Measurements from ENCODE around the gene PRKCZ. TPM values are rescaled to one million over a fixed set of nuclear protein-coding genes. Genes with fewer than 3 reads are reported as not detected.

PRKCZ gene
- total and polyA plus RNA-seq, 9 of the 15 experiments (the other 6 are each of a cell fraction or from before 2014, with no cell fraction given) = 0.07 to 3.1 (median 1.3) TPM

DNA sequence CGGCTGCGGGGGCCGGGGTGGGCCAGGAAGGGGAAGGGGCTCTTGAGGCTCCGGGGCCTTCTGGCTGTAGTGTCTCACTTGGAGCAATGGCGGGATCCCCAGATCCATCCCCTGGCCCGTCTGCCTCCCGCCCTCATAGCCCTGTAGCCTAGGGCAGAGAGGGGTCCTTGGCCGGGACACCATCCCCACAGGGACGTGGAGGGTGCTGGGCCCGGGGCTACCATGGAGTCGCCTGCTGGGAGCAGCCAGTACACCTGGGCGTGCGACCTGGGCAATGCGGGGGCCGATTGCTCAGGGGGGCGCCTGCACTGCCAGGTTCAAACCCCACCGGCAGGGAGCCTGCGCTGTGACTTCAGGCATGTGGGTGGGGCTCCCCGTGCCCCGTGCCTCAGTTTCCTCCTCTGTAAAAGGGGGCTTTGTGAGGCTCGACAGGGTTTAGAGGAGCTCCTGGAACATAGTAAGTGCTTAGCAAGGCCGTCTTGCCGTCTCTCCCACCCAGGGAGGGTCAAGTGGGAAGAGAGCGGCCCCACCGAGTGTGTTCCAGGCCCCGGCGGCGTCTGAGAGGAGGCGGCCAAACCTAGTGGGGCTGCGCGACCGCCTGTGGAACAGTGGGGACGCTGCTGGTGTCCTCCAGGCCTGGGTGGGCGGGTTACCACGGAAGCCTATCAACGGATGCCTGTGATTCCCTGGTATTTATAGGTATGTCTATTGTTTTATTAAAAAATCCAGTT lies 20.8 kb downstream of the PRKCZ start (continued):
- TF ChIP-seq, protein P1, sequence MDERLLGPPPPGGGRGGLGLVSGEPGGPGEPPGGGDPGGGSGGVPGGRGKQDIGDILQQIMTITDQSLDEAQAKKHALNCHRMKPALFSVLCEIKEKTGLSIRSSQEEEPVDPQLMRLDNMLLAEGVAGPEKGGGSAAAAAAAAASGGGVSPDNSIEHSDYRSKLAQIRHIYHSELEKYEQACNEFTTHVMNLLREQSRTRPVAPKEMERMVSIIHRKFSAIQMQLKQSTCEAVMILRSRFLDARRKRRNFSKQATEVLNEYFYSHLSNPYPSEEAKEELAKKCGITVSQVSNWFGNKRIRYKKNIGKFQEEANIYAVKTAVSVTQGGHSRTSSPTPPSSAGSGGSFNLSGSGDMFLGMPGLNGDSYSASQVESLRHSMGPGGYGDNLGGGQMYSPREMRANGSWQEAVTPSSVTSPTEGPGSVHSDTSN (CRISPR knock-in tag; IDR thresholded peaks at IDR 0.05; ENCODE audit: low read depth) = no peak
- TF ChIP-seq, protein P1 (tag; conservative IDR thresholded peaks at IDR 0.05; ENCODE audit: low read depth) = no peak
- TF ChIP-seq SRSF3 (IDR thresholded peaks at IDR 0.05; ENCODE audit: insufficient read depth, low read length) (no peak), MAFK (IDR thresholded peaks at IDR 0.05; ENCODE audit: low read length) (no peak), FOSL1 (tag; conservative IDR thresholded peaks at IDR 0.05) (no peak)

- Histone ChIP-seq H3K27me3 (ENCODE audit: control insufficient read depth in 2 of 2, insufficient read depth in 2 of 2, low read length in 2 of 2) (peaks cover 86 to 97% of the 10 kb centered on the region in 2 experiments), H3K9ac (ENCODE audit: insufficient read depth in 1 of 2, low read depth in 2 of 2, low read length in 2 of 2) (no peak overlapping the region), H3K79me2 (ENCODE audit: control insufficient read depth, insufficient read depth, low read length) (no peaks in the 10 kb centered on the region), H3K9me1 (ENCODE audit: control insufficient read depth, insufficient read depth, low read length) (no peaks in the 10 kb centered on the region), H2AFZ (ENCODE audit: low read depth, low read length) (no peak overlapping the region), H3K4me3 (no peak overlapping the region), H3K4me2 (ENCODE audit: insufficient read depth, low read length) (no peak overlapping the region), H3K36me3 (ENCODE audit: control insufficient read depth, insufficient read depth, low read length) (no peaks in the 10 kb centered on the region), H3K9me3 (replicated peaks; ENCODE audit: control insufficient read depth, insufficient read depth, low read depth, low read length) (no peaks in the 10 kb centered on the region), H4K20me1 (replicated peaks; ENCODE audit: control insufficient read depth, insufficient read depth, low read length) (peaks cover 4% of the 10 kb centered on the region; the same call in 1 of the 2 replicates), H3K4me1 (replicated peaks in 1 of 2; ENCODE audit: control insufficient read depth in 2 of 2, insufficient read depth in 2 of 2, low read length in 2 of 2) (peaks cover 0 to 40% of the 10 kb centered on the region in 2 experiments; a peak in 2 of 5 replicates), H3K27ac (ENCODE audit: extremely low read depth, low read depth, low read length) (no peak overlapping the region)
- BruUV-seq (replicated peaks) = no TSS peak
- FAIRE-seq (no peak), DNase-seq (ENCODE audit: extremely low read depth in 1 of 4, low spot score in 3 of 4) (no peak), ATAC-seq (no peak)
- 2% methylated on average over 23 of the region's 25 CpGs for WGBS (ENCODE audit: insufficient coverage, low coverage, missing lambda C conversion rate)
- TF ChIP-seq L3MBTL2 (IDR thresholded peaks at IDR 0.05) = no peak
- TF ChIP-seq POLR2AphosphoS2 (IDR thresholded peaks at IDR 0.05; ENCODE audit: low read length) = no peak
- TF ChIP-seq TRIM28 (IDR thresholded peaks at IDR 0.05) = no peak
- TF ChIP-seq BRCA1 (IDR thresholded peaks at IDR 0.05) = no peak
- TF ChIP-seq BRCA1 (CRISPR knock-in tag; IDR thresholded peaks at IDR 0.05) = no peak
- no peak for TF ChIP-seq ZNF133 (CRISPR knock-in tag; IDR thresholded peaks at IDR 0.05)
- TF ChIP-seq ZNF143 (CRISPR knock-in tag; IDR thresholded peaks at IDR 0.05) = no peak
- TF ChIP-seq ZKSCAN8 (CRISPR knock-in tag; IDR thresholded peaks at IDR 0.05) = no peak
- TF ChIP-seq NR2F6 (CRISPR knock-in tag; IDR thresholded peaks at IDR 0.05) = no peak
- no peak for TF ChIP-seq TAF1 (IDR thresholded peaks at IDR 0.05; ENCODE audit: control insufficient read depth, extremely low read depth, insufficient read depth, low read length, severe bottlenecking)
- TF ChIP-seq HES1 (IDR thresholded peaks at IDR 0.05; ENCODE audit: low read depth) = no peak
- no peak for TF ChIP-seq TBP (optimal IDR thresholded peaks at IDR 0.05; ENCODE audit: low read depth, low read length)
- no peak for TF ChIP-seq SNRNP70 (optimal IDR thresholded peaks at IDR 0.05; ENCODE audit: low read depth, low read length)
- no peak for TF ChIP-seq CTBP1 (IDR thresholded peaks at IDR 0.05; ENCODE audit: borderline replicate concordance)
- no peak for TF ChIP-seq ZNF324 (CRISPR knock-in tag; IDR thresholded peaks at IDR 0.05)
- intact Hi-C loops (cut with micrococcal nuclease) (no loop called here), in situ Hi-C loops (cut with MboI) (no loop called here)
- ChIA-PET CTCF (ENCODE audit: low intra/inter-chr PET ratio) (no interaction called here), POLR2A (interaction anchor here (0.5 to 0.6 kb wide), 2 partner anchors 9 to 17 kb away, joined by 3 read pairs; no protein-coding TSS in a partner anchor)
Measured at GRCh38 chr1:2072109-2072806, 22.0 kb downstream of the PRKCZ start.
